ENCODE results near the gene TIAM1.

DNA sequence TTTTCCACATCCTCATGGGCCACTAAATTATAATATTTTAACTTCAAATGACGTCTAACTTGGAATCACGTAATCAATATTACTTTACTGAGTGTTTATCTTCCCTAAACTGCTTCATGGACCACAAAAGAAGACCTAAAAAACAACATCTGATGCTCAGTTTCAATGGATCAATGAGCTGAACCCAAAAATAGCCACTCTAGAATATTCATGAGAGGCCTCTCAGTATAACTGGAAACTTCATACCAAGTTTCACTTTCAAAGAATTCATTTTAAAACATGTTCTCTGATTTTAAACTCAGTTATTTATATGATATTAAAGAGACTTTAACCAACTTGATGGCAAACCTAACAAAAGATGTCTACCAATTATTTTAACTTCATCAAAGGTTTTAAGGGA lies 23.7 kb upstream of the TIAM1 start:
- TF ChIP-seq EZH2 (IDR thresholded peaks at IDR 0.05; ENCODE audit: insufficient read depth, poor library complexity, severe bottlenecking) (no peak), EZH2phosphoT487 (IDR thresholded peaks at IDR 0.05; ENCODE audit: insufficient read depth, low read depth) (no peak)

Data from GM23248 (cell line).